K562 (cell line): ENCODE results near the gene KIF24. TPM values are rescaled to one million over a fixed set of nuclear protein-coding genes. Genes with fewer than 3 reads are reported as not detected.

Experiments used
- HNRNPLL ChIP-seq: fragments of 200-400 bp; formaldehyde crosslinking; IDR thresholded peaks from 2 replicates; pipeline ENCODE4 v1.6.1; 2017; ENCODE audit warnings: low read length, low read depth, mild to moderate bottlenecking; ENCODE audit not compliant: poor library complexity, severe bottlenecking
- MBD1 ChIP-seq: fragments of 250-450 bp; sonication (Bioruptor Pico); IDR thresholded peaks from 2 replicates; pipeline ENCODE4 v1.8.0; 2022; ENCODE audit warnings: inconsistent platforms
- NR3C1 ChIP-seq: sonication (generic); formaldehyde crosslinking; IDR thresholded peaks from 2 replicates; pipeline ENCODE4 v1.8.1; 2022; ENCODE audit warnings: missing genetic modification reagents
- RBM39 ChIP-seq: fragments of 200-400 bp; formaldehyde crosslinking; optimal IDR thresholded peaks from 2 replicates; pipeline ENCODE3; 2018; ENCODE audit warnings: low read depth, low read length
- SIRT6 ChIP-seq: IDR thresholded peaks from one replicate; pipeline ENCODE4 v1.6.1; 2012; ENCODE audit warnings: low read depth, mild to moderate bottlenecking, control low read depth, inconsistent platforms, low read length, moderate library complexity
- ZNF232 ChIP-seq: sonication (generic); formaldehyde crosslinking; IDR thresholded peaks from 2 replicates; pipeline ENCODE4 v1.8.0; 2022; ENCODE audit warnings: mild to moderate bottlenecking, missing genetic modification reagents
- ZNF445 ChIP-seq: fragments of 250-450 bp; sonication (Bioruptor Pico); IDR thresholded peaks from 2 replicates; pipeline ENCODE4 v1.4.0; 2020; ENCODE audit warnings: low read depth, mild to moderate bottlenecking, moderate library complexity
- polyA plus RNA-seq, 8 experiments: library from polyadenylated mRNA; depleted of rRNA in 4 of 8; stranded (reverse) in 5 of 8; unstranded in 3 of 8; fragments of >200 nt; fragmentation: Nextera tagmentation in 2 of 8; fragmentation: Illumina TruSeq in 1 of 8; extraction: Ambion mirVana in 2 of 8; extraction: Trizol in 1 of 8; gene quantifications; 2 replicates each; pipeline versions ENCODE4 v1.2.1 to v1.2.3, GENCODE V29; 2011 to 2014; ENCODE audit warnings: inconsistent platforms in 1 of 8, missing spikeins in 1 of 8
- total RNA-seq, 7 experiments: library from RNA; depleted of rRNA in 6 of 7; stranded (reverse); fragments of >200 nt in 6 of 7; fragmentation: Illumina TruSeq in 2 of 7; extraction: Trizol in 2 of 7; gene quantifications; 2 replicates each; pipeline versions ENCODE4 v1.2.1 to v1.2.3, GENCODE V29; 2011 to 2021; ENCODE audit warnings: low replicate concordance in 1 of 7
- TF ChIP-seq, protein P1 (sequence below): fragments of 200-800 bp; sonication (Bioruptor generic); IDR thresholded peaks from 2 replicates; pipeline ENCODE4 v1.6.1; 2016; ENCODE audit warnings: missing genetic modification characterization, missing compliant biosample characterization
- TF ChIP-seq, protein P2 (sequence below), 2 experiments: fragments of 450-650 bp in 1 of 2; sonication (generic) in 1 of 2; formaldehyde crosslinking in 1 of 2; IDR thresholded peaks; 2 replicates each; pipeline versions ENCODE4 v1.7.1 to v1.9.0; 2016 to 2022; ENCODE audit warnings: inconsistent platforms in 1 of 2, mild to moderate bottlenecking in 1 of 2, missing genetic modification reagents in 1 of 2

Gene KIF24
- total and polyA plus RNA-seq, 9 of the 15 experiments (the other 6 are each of a cell fraction or from before 2014, with no cell fraction given): 0.63 to 5.8 (median 4.4) TPM

DNA sequence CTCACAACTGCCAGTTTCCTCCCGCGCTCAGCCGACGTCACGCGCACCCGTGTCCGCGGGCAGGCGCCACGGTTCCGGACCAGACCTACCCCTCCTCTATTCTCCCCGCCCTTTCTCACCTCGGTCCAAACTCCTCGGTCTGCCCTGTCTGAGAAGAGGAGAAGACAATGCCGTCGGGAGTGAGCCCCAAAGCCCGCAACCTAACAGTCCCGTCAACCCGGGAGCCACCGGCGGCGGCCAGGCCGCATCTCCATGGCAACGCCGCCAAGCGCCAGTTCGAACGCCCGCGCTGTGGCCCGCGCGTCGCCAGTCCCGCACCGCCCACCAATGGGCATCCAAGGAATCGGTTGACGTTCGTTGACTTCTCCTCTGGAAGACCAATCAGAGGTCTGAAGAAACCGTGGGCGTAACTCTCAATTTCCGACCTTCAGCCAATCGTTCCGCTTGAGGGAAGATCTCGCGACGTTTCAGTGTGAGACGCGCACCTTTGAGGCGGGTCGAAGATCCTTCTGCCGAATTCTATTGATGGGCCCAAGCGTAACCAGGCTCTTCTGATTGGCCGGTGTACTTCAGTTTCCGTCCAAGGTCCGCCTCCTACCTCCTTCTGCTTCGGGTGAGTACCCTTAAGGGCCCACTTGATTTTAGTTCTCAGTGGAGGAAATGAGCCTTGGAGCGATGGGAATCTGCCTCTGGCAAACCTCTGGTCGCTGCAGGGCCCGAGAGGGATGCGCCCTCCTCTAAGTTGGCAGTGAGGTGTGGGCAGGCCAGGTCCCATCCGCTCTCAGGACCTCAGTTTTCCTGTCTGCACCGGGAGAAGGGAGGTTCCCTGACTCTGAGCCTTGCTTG, at the start of gene KIF24, which contains the start of gene NUDT2 (continued):
- TF ChIP-seq, protein P1, sequence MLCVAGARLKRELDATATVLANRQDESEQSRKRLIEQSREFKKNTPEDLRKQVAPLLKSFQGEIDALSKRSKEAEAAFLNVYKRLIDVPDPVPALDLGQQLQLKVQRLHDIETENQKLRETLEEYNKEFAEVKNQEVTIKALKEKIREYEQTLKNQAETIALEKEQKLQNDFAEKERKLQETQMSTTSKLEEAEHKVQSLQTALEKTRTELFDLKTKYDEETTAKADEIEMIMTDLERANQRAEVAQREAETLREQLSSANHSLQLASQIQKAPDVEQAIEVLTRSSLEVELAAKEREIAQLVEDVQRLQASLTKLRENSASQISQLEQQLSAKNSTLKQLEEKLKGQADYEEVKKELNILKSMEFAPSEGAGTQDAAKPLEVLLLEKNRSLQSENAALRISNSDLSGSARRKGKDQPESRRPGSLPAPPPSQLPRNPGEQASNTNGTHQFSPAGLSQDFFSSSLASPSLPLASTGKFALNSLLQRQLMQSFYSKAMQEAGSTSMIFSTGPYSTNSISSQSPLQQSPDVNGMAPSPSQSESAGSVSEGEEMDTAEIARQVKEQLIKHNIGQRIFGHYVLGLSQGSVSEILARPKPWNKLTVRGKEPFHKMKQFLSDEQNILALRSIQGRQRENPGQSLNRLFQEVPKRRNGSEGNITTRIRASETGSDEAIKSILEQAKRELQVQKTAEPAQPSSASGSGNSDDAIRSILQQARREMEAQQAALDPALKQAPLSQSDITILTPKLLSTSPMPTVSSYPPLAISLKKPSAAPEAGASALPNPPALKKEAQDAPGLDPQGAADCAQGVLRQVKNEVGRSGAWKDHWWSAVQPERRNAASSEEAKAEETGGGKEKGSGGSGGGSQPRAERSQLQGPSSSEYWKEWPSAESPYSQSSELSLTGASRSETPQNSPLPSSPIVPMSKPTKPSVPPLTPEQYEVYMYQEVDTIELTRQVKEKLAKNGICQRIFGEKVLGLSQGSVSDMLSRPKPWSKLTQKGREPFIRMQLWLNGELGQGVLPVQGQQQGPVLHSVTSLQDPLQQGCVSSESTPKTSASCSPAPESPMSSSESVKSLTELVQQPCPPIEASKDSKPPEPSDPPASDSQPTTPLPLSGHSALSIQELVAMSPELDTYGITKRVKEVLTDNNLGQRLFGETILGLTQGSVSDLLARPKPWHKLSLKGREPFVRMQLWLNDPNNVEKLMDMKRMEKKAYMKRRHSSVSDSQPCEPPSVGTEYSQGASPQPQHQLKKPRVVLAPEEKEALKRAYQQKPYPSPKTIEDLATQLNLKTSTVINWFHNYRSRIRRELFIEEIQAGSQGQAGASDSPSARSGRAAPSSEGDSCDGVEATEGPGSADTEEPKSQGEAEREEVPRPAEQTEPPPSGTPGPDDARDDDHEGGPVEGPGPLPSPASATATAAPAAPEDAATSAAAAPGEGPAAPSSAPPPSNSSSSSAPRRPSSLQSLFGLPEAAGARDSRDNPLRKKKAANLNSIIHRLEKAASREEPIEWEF (CRISPR knock-in tag): no peak
- TF ChIP-seq MBD1: no peak
- no peak for TF ChIP-seq ZNF445 (CRISPR knock-in tag)
- TF ChIP-seq ZNF232 (CRISPR knock-in tag): peak; percentile 56; the same call in 1 of the 2 replicates
- TF ChIP-seq NR3C1: peak; percentile 71; the same call in 1 of the 2 replicates
- no peak for TF ChIP-seq SIRT6
- TF ChIP-seq, protein P2, sequence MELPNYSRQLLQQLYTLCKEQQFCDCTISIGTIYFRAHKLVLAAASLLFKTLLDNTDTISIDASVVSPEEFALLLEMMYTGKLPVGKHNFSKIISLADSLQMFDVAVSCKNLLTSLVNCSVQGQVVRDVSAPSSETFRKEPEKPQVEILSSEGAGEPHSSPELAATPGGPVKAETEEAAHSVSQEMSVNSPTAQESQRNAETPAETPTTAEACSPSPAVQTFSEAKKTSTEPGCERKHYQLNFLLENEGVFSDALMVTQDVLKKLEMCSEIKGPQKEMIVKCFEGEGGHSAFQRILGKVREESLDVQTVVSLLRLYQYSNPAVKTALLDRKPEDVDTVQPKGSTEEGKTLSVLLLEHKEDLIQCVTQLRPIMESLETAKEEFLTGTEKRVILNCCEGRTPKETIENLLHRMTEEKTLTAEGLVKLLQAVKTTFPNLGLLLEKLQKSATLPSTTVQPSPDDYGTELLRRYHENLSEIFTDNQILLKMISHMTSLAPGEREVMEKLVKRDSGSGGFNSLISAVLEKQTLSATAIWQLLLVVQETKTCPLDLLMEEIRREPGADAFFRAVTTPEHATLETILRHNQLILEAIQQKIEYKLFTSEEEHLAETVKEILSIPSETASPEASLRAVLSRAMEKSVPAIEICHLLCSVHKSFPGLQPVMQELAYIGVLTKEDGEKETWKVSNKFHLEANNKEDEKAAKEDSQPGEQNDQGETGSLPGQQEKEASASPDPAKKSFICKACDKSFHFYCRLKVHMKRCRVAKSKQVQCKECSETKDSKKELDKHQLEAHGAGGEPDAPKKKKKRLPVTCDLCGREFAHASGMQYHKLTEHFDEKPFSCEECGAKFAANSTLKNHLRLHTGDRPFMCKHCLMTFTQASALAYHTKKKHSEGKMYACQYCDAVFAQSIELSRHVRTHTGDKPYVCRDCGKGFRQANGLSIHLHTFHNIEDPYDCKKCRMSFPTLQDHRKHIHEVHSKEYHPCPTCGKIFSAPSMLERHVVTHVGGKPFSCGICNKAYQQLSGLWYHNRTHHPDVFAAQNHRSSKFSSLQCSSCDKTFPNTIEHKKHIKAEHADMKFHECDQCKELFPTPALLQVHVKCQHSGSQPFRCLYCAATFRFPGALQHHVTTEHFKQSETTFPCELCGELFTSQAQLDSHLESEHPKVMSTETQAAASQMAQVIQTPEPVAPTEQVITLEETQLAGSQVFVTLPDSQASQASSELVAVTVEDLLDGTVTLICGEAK (IDR thresholded peaks at IDR 0.05): peak; percentile 47
- TF ChIP-seq, protein P2 (CRISPR knock-in tag; IDR thresholded peaks at IDR 0.05): no peak
- peak; percentile 75 for TF ChIP-seq HNRNPLL
- no peak for TF ChIP-seq RBM39
